Measurements from ENCODE around the gene NAV3.

Gene NAV3

GRCh38 chr12:78185651-78186050, 355.0 kb downstream of the NAV3 start:
- CTCF ChIA-PET, result no interaction called here
- DNase-seq (ENCODE audit: extremely low spot score), result no peak
- TF ChIP-seq ELF4 (IDR thresholded peaks at IDR 0.05), result no peak
- TF ChIP-seq CTBP1 (IDR thresholded peaks at IDR 0.05; ENCODE audit: borderline replicate concordance), result no peak
- no peak for TF ChIP-seq FOXM1 (IDR thresholded peaks at IDR 0.05; ENCODE audit: borderline replicate concordance)
- no peak for TF ChIP-seq NFRKB (IDR thresholded peaks at IDR 0.05)
- no peak for TF ChIP-seq FOXA1 (IDR thresholded peaks at IDR 0.05)
- no peak for TF ChIP-seq BHLHE40 (IDR thresholded peaks at IDR 0.05; ENCODE audit: borderline replicate concordance)
- POLR2A ChIA-PET, result no interaction called here

- DNase-seq (ENCODE audit: extremely low spot score), result no peak
- ChIA-PET CTCF (no interaction called here), POLR2A (no interaction called here)
- TF ChIP-seq BHLHE40 (IDR thresholded peaks at IDR 0.05; ENCODE audit: borderline replicate concordance) (no peak), ZNF384 (IDR thresholded peaks at IDR 0.05) (no peak), ELF4 (IDR thresholded peaks at IDR 0.05) (no peak), LEF1 (IDR thresholded peaks at IDR 0.05; ENCODE audit: borderline replicate concordance) (no peak), FOXA1 (IDR thresholded peaks at IDR 0.05) (no peak), FOXK2 (IDR thresholded peaks at IDR 0.05) (no peak), L3MBTL2 (conservative IDR thresholded peaks at IDR 0.05) (no peak), TARDBP (IDR thresholded peaks at IDR 0.05) (no peak), NFRKB (IDR thresholded peaks at IDR 0.05) (no peak)
Measured at GRCh38 chr12:78186670-78187069, 356.0 kb downstream of the NAV3 start.

GRCh38 chr12:78187741-78188140, 357.0 kb downstream of the NAV3 start:
- TF ChIP-seq FOXM1 (IDR thresholded peaks at IDR 0.05; ENCODE audit: borderline replicate concordance), result no peak
- TF ChIP-seq CTBP1 (IDR thresholded peaks at IDR 0.05; ENCODE audit: borderline replicate concordance), result no peak
- TF ChIP-seq ELF4 (IDR thresholded peaks at IDR 0.05), result no peak
- TF ChIP-seq FOXK2 (IDR thresholded peaks at IDR 0.05), result no peak
- no peak for DNase-seq (ENCODE audit: extremely low spot score)
- ChIA-PET POLR2A (no interaction called here), CTCF (no interaction called here)

GRCh38 chr12:78189656-78190055, 359.0 kb downstream of the NAV3 start:
- no peak for TF ChIP-seq LEF1 (IDR thresholded peaks at IDR 0.05; ENCODE audit: borderline replicate concordance)
- no peak for TF ChIP-seq FOXM1 (IDR thresholded peaks at IDR 0.05; ENCODE audit: borderline replicate concordance)
- no peak for TF ChIP-seq NFRKB (IDR thresholded peaks at IDR 0.05)
- TF ChIP-seq SUZ12 (IDR thresholded peaks at IDR 0.05), result no peak
- no peak for TF ChIP-seq FOXK2 (IDR thresholded peaks at IDR 0.05)
- CTCF ChIA-PET, result no interaction called here
- POLR2A ChIA-PET, result no interaction called here
- DNase-seq (ENCODE audit: extremely low spot score), result no peak

- no peak for DNase-seq (ENCODE audit: extremely low spot score)
- TF ChIP-seq ARNT (IDR thresholded peaks at IDR 0.05) (no peak), ELF4 (IDR thresholded peaks at IDR 0.05) (no peak), NFRKB (IDR thresholded peaks at IDR 0.05) (no peak), PKNOX1 (IDR thresholded peaks at IDR 0.05) (no peak), ZNF384 (IDR thresholded peaks at IDR 0.05) (no peak)
- ChIA-PET CTCF (no interaction called here), POLR2A (no interaction called here)
Measured at GRCh38 chr12:78191611-78192010, 360.9 kb downstream of the NAV3 start.

- no peak for DNase-seq (ENCODE audit: extremely low spot score)
- CTCF ChIA-PET, result interaction anchor here (0.5 kb wide), 1 partner anchor 28 kb away, joined by 3 read pairs; no protein-coding TSS in a partner anchor
- TF ChIP-seq PKNOX1 (IDR thresholded peaks at IDR 0.05) (peak; percentile 70), HDGF (IDR thresholded peaks at IDR 0.05; ENCODE audit: borderline replicate concordance) (no peak), FOXK2 (IDR thresholded peaks at IDR 0.05) (no peak), ELF4 (IDR thresholded peaks at IDR 0.05) (no peak), BHLHE40 (IDR thresholded peaks at IDR 0.05; ENCODE audit: borderline replicate concordance) (no peak), L3MBTL2 (conservative IDR thresholded peaks at IDR 0.05) (no peak), FOXA1 (IDR thresholded peaks at IDR 0.05) (no peak), NFRKB (IDR thresholded peaks at IDR 0.05) (no peak)
- POLR2A ChIA-PET, result no interaction called here
Measured at GRCh38 chr12:78192979-78193378, 362.3 kb downstream of the NAV3 start.

- TF ChIP-seq FOXK2 (IDR thresholded peaks at IDR 0.05), result no peak
- no peak for TF ChIP-seq ELF4 (IDR thresholded peaks at IDR 0.05)
- no peak for TF ChIP-seq FOXM1 (IDR thresholded peaks at IDR 0.05; ENCODE audit: borderline replicate concordance)
- TF ChIP-seq BHLHE40 (IDR thresholded peaks at IDR 0.05; ENCODE audit: borderline replicate concordance), result no peak
- TF ChIP-seq PKNOX1 (IDR thresholded peaks at IDR 0.05), result no peak
- no peak for TF ChIP-seq NFRKB (IDR thresholded peaks at IDR 0.05)
- TF ChIP-seq CTBP1 (IDR thresholded peaks at IDR 0.05; ENCODE audit: borderline replicate concordance), result no peak
- TF ChIP-seq ZNF384 (IDR thresholded peaks at IDR 0.05), result no peak
- TF ChIP-seq ARNT (IDR thresholded peaks at IDR 0.05), result no peak
- ChIA-PET POLR2A (no interaction called here), CTCF (no interaction called here)
- no peak for DNase-seq (ENCODE audit: extremely low spot score)
Measured at GRCh38 chr12:78194448-78194847, 363.8 kb downstream of the NAV3 start.

- DNase-seq (ENCODE audit: extremely low spot score), result no peak
- TF ChIP-seq FOXA1 (IDR thresholded peaks at IDR 0.05), result no peak
- TF ChIP-seq HDGF (IDR thresholded peaks at IDR 0.05; ENCODE audit: borderline replicate concordance), result no peak
- no peak for TF ChIP-seq TARDBP (IDR thresholded peaks at IDR 0.05)
- TF ChIP-seq CTBP1 (IDR thresholded peaks at IDR 0.05; ENCODE audit: borderline replicate concordance), result no peak
- TF ChIP-seq NFRKB (IDR thresholded peaks at IDR 0.05), result no peak
- TF ChIP-seq PKNOX1 (IDR thresholded peaks at IDR 0.05), result no peak
- no peak for TF ChIP-seq ELF4 (IDR thresholded peaks at IDR 0.05)
- TF ChIP-seq L3MBTL2 (conservative IDR thresholded peaks at IDR 0.05), result no peak
- no peak for TF ChIP-seq SUZ12 (IDR thresholded peaks at IDR 0.05)
- TF ChIP-seq LEF1 (IDR thresholded peaks at IDR 0.05; ENCODE audit: borderline replicate concordance), result no peak
- no peak for TF ChIP-seq FOXM1 (IDR thresholded peaks at IDR 0.05; ENCODE audit: borderline replicate concordance)
- TF ChIP-seq ARNT (IDR thresholded peaks at IDR 0.05), result no peak
- no peak for TF ChIP-seq BHLHE40 (IDR thresholded peaks at IDR 0.05; ENCODE audit: borderline replicate concordance)
- no peak for TF ChIP-seq ZNF384 (IDR thresholded peaks at IDR 0.05)
- TF ChIP-seq SP1 (IDR thresholded peaks at IDR 0.05), result no peak
- CTCF ChIA-PET, result no interaction called here
- POLR2A ChIA-PET, result no interaction called here
Measured at GRCh38 chr12:78198896-78199295, 368.2 kb downstream of the NAV3 start.

Data from HEK293T (cell line).